ENCODE data around the gene ATF7. TPM values are rescaled to one million over a fixed set of nuclear protein-coding genes. Genes with fewer than 3 reads are reported as not detected.

The ATF7 gene
- total and polyA plus RNA-seq, 9 of the 15 experiments (the other 6 are each of a cell fraction or from before 2014, with no cell fraction given), result 10.6 to 30.4 (median 20.7) TPM

GRCh38 chr12:53613821-53614220 is 12.4 kb downstream of the ATF7 start:
- Histone ChIP-seq H3K79me2 (ENCODE audit: control insufficient read depth, insufficient read depth, low read length) (peaks cover 42% of the 10 kb centered on the region), H3K27ac (ENCODE audit: extremely low read depth, low read depth, low read length) (peak overlapping the region; percentile 10; the same call in 1 of the 3 replicates), H3K4me1 (replicated peaks in 1 of 2; ENCODE audit: control insufficient read depth in 2 of 2, insufficient read depth in 2 of 2, low read length in 2 of 2) (peaks cover 7 to 9% of the 10 kb centered on the region in 2 experiments; a peak in 4 of 5 replicates), H2AFZ (ENCODE audit: low read depth, low read length) (no peak overlapping the region), H3K27me3 (ENCODE audit: control insufficient read depth in 2 of 2, insufficient read depth in 2 of 2, low read length in 2 of 2) (no peaks in the 10 kb centered on the region), H3K9me3 (replicated peaks; ENCODE audit: control insufficient read depth, insufficient read depth, low read depth, low read length) (no peaks in the 10 kb centered on the region), H3K36me3 (ENCODE audit: control insufficient read depth, insufficient read depth, low read length) (peaks cover 9% of the 10 kb centered on the region; the same call in 2 of the 3 replicates), H4K20me1 (replicated peaks; ENCODE audit: control insufficient read depth, insufficient read depth, low read length) (no peaks in the 10 kb centered on the region), H3K4me2 (ENCODE audit: insufficient read depth, low read length) (no peak overlapping the region), H3K9me1 (ENCODE audit: control insufficient read depth, insufficient read depth, low read length) (no peaks in the 10 kb centered on the region), H3K4me3 (no peak overlapping the region), H3K9ac (ENCODE audit: insufficient read depth in 1 of 2, low read depth in 2 of 2, low read length in 2 of 2) (no peak overlapping the region)
- ChIA-PET POLR2A (interaction anchor here (4.7 kb wide), 1 partner anchor 10 kb away, joined by 46 read pairs; the partner anchor contains the start of gene ATF7), CTCF (ENCODE audit: low intra/inter-chr PET ratio) (no interaction called here)
- intact Hi-C loops (cut with micrococcal nuclease), result no loop called here
- ATAC-seq (no peak), DNase-seq (ENCODE audit: extremely low read depth in 1 of 4, low spot score in 3 of 4) (no peak), FAIRE-seq (no peak)
- WGBS (ENCODE audit: insufficient coverage, low coverage, missing lambda C conversion rate), result 76% methylated on average over 1 of the region's 1 CpG
- no TSS peak for BruUV-seq (replicated peaks)
- in situ Hi-C loops (cut with MboI), result no loop called here
- TF ChIP-seq RNF219 (CRISPR knock-in tag; IDR thresholded peaks at IDR 0.05) (no peak), UBTF (IDR thresholded peaks at IDR 0.05; ENCODE audit: borderline replicate concordance in 1 of 2, low read depth in 2 of 2, low read length in 2 of 2) (no peak), ERF (CRISPR knock-in tag; IDR thresholded peaks at IDR 0.05) (no peak), HNRNPLL (IDR thresholded peaks at IDR 0.05; ENCODE audit: low read depth, low read length, poor library complexity, severe bottlenecking) (no peak), NCOA6 (IDR thresholded peaks at IDR 0.05) (no peak), ZNF584 (CRISPR knock-in tag; IDR thresholded peaks at IDR 0.05; ENCODE audit: low read depth) (no peak), ZNF217 (CRISPR knock-in tag; IDR thresholded peaks at IDR 0.05) (no peak), THRA (IDR thresholded peaks at IDR 0.05) (no peak), OTX1 (CRISPR knock-in tag; IDR thresholded peaks at IDR 0.05) (no peak)

Data from K562 (cell line).